ENCODE results near the gene ZNF428.
A peak's percentile ranks its signal among the peaks of the same experiment; 100 is the strongest.
"Not testable (repeated sequence)": the region's sequence is repeated elsewhere in the genome, so short reads cannot be mapped to it uniquely, and the experiment has no call there.

Gene ZNF428

GRCh38 chr19:43591904-43592772, 27.3 kb downstream of the ZNF428 start:
- DNase-seq, result no peak

- DNase-seq, result no peak
Measured at GRCh38 chr19:43589678-43590077, 29.8 kb downstream of the ZNF428 start.

- DNase-seq, result no peak
Measured at GRCh38 chr19:43589277-43589676, 30.2 kb downstream of the ZNF428 start.

GRCh38 chr19:43587029-43587428, 32.4 kb downstream of the ZNF428 start:
- DNase-seq, result not testable (repeated sequence)

- no peak for DNase-seq
Measured at GRCh38 chr19:43586346-43586745, 33.1 kb downstream of the ZNF428 start.

- no peak for DNase-seq
Measured at GRCh38 chr19:43584484-43584883, 34.9 kb downstream of the ZNF428 start.

- DNase-seq, result no peak
Measured at GRCh38 chr19:43582495-43582894, 36.9 kb downstream of the ZNF428 start.

GRCh38 chr19:43581467-43581866, 38.0 kb downstream of the ZNF428 start:
- no peak for DNase-seq

GRCh38 chr19:43578787-43579186, 40.6 kb downstream of the ZNF428 start:
- no peak for DNase-seq

GRCh38 chr19:43575955-43576878, 43.2 kb downstream of the ZNF428 start:
- DNase-seq, result no peak

GRCh38 chr19:43575156-43575950, 44.1 kb downstream of the ZNF428 start, which contains the start of the genes PINLYP and XRCC1:
PINLYP (plus strand) TSS chr19:43575801; CDS start chr19:43577192, 1,391 bp downstream.
XRCC1 (minus strand) TSS chr19:43575527; CDS start chr19:43575458, 69 bp downstream.
- DNase-seq, result peak; percentile 98 to 99

- DNase-seq, result no peak
Measured at GRCh38 chr19:43574424-43575155, 44.8 kb downstream of the ZNF428 start.

- DNase-seq, result peak; percentile 41 to 88
Measured at GRCh38 chr19:43572171-43572588, 47.2 kb downstream of the ZNF428 start.

- DNase-seq, result no peak
Measured at GRCh38 chr19:43570174-43570791, 49.1 kb downstream of the ZNF428 start.

- DNase-seq, result no peak
Measured at GRCh38 chr19:43569657-43570056, 49.8 kb downstream of the ZNF428 start.

- no peak for DNase-seq
Measured at GRCh38 chr19:43564800-43565199, 54.6 kb downstream of the ZNF428 start.

- no peak for DNase-seq
Measured at GRCh38 chr19:43563816-43564457, 55.5 kb downstream of the ZNF428 start.

- DNase-seq, result peak; percentile 82
Measured at GRCh38 chr19:43562698-43563241, 56.7 kb downstream of the ZNF428 start.

- DNase-seq, result peak in 1 of 2 donors; percentile 25
Measured at GRCh38 chr19:43562226-43562697, 57.2 kb downstream of the ZNF428 start.

Measured in inflammatory macrophage treated with lipopolysaccharide for 1 hour (primary cell).